HEK293 (cell line): Measurements from ENCODE around the gene CHCHD6.

ENCODE experiments used
- GFI1B ChIP-seq: fragments of 450-650 bp; formaldehyde crosslinking; IDR thresholded peaks from 2 replicates; pipeline ENCODE4 v1.5.1; 2016; ENCODE audit warnings: missing biosample characterization, missing genetic modification characterization
- GLIS1 ChIP-seq: fragments of 450-650 bp; formaldehyde crosslinking; IDR thresholded peaks from 2 replicates; pipeline ENCODE4 v1.5.1; 2016; ENCODE audit warnings: missing biosample characterization, missing genetic modification characterization
- HOXA7 ChIP-seq: sonication (generic); formaldehyde crosslinking; IDR thresholded peaks from 2 replicates; pipeline ENCODE4 v1.8.1; 2022; ENCODE audit warnings: missing genetic modification reagents, borderline replicate concordance
- MYNN ChIP-seq: fragments of 450-650 bp; formaldehyde crosslinking; IDR thresholded peaks from 2 replicates; pipeline ENCODE4 v1.5.1; 2016; ENCODE audit warnings: missing biosample characterization, missing genetic modification characterization, borderline replicate concordance
- PATZ1 ChIP-seq: fragments of 450-650 bp; formaldehyde crosslinking; IDR thresholded peaks from 2 replicates; pipeline ENCODE4 v1.5.1; 2016; ENCODE audit warnings: missing biosample characterization, missing genetic modification characterization
- PRDM4 ChIP-seq: fragments of 450-650 bp; formaldehyde crosslinking; IDR thresholded peaks from 2 replicates; pipeline ENCODE4 v1.5.1; 2017; ENCODE audit warnings: missing biosample characterization, missing genetic modification characterization
- RBAK ChIP-seq: fragments of 450-650 bp; formaldehyde crosslinking; IDR thresholded peaks from 2 replicates; pipeline ENCODE4 v1.5.1; 2016; ENCODE audit warnings: missing biosample characterization, missing genetic modification characterization
- REST ChIP-seq: fragments of 450-650 bp; formaldehyde crosslinking; IDR thresholded peaks from 2 replicates; pipeline ENCODE4 v1.5.1; 2016; ENCODE audit warnings: missing biosample characterization, missing genetic modification characterization
- TCF7L2 ChIP-seq: IDR thresholded peaks from 2 replicates; pipeline ENCODE4 v1.6.1; 2011; ENCODE audit warnings: low read depth, mild to moderate bottlenecking, inconsistent platforms, low read length, moderate library complexity, borderline replicate concordance
- ZBTB48 ChIP-seq: fragments of 450-650 bp; formaldehyde crosslinking; IDR thresholded peaks from 2 replicates; pipeline ENCODE4 v1.5.1; 2016; ENCODE audit warnings: missing biosample characterization, missing genetic modification characterization
- ZNF114 ChIP-seq: fragments of 450-650 bp; formaldehyde crosslinking; IDR thresholded peaks from 2 replicates; pipeline ENCODE4 v1.5.0; 2017; ENCODE audit warnings: missing biosample characterization, missing genetic modification characterization
- ZNF138 ChIP-seq: fragments of 450-650 bp; formaldehyde crosslinking; IDR thresholded peaks from 2 replicates; pipeline ENCODE4 v1.5.1; 2016; ENCODE audit warnings: missing biosample characterization, missing genetic modification characterization, borderline replicate concordance
- ZNF16 ChIP-seq: fragments of 450-650 bp; formaldehyde crosslinking; IDR thresholded peaks from 2 replicates; pipeline ENCODE4 v1.5.1; 2016; ENCODE audit warnings: low read depth, missing biosample characterization, missing genetic modification characterization
- ZNF2 ChIP-seq: fragments of 450-650 bp; formaldehyde crosslinking; IDR thresholded peaks from 2 replicates; pipeline ENCODE4 v1.5.1; 2016; ENCODE audit warnings: missing biosample characterization, missing genetic modification characterization
- ZNF223 ChIP-seq: fragments of 450-650 bp; formaldehyde crosslinking; IDR thresholded peaks from 2 replicates; pipeline ENCODE4 v1.5.1; 2016; ENCODE audit warnings: missing biosample characterization, missing genetic modification characterization
- ZNF292 ChIP-seq: fragments of 450-650 bp; formaldehyde crosslinking; IDR thresholded peaks from 2 replicates; pipeline ENCODE4 v1.5.1; 2016; ENCODE audit warnings: low read depth, missing biosample characterization, missing genetic modification characterization, borderline replicate concordance
- ZNF37A ChIP-seq: fragments of 450-650 bp; IDR thresholded peaks from 2 replicates; pipeline ENCODE4 v1.5.1; 2018; ENCODE audit warnings: missing biosample characterization, missing genetic modification characterization
- ZNF423 ChIP-seq: fragments of 450-650 bp; formaldehyde crosslinking; IDR thresholded peaks from 2 replicates; pipeline ENCODE4 v1.5.1; 2016; ENCODE audit warnings: missing biosample characterization, missing genetic modification characterization
- ZNF449 ChIP-seq: fragments of 450-650 bp; formaldehyde crosslinking; IDR thresholded peaks from 2 replicates; pipeline ENCODE4 v1.5.1; 2017; ENCODE audit warnings: missing biosample characterization, mild to moderate bottlenecking, missing genetic modification characterization, moderate library complexity
- ZNF664 ChIP-seq: fragments of 450-650 bp; formaldehyde crosslinking; IDR thresholded peaks from 2 replicates; pipeline ENCODE4 v1.5.1; 2016; ENCODE audit warnings: missing biosample characterization, missing genetic modification characterization
- ZNF670 ChIP-seq: fragments of 450-650 bp; formaldehyde crosslinking; IDR thresholded peaks from 2 replicates; pipeline ENCODE4 v1.5.1; 2016; ENCODE audit warnings: missing biosample characterization, missing genetic modification characterization, low read depth
- ZNF677 ChIP-seq: fragments of 450-650 bp; IDR thresholded peaks from 2 replicates; pipeline ENCODE4 v1.5.0; 2018; ENCODE audit warnings: missing biosample characterization, mild to moderate bottlenecking, missing genetic modification characterization, moderate library complexity
- ZNF692 ChIP-seq: fragments of 450-650 bp; formaldehyde crosslinking; IDR thresholded peaks from 2 replicates; pipeline ENCODE4 v1.5.1; 2016; ENCODE audit warnings: missing biosample characterization, missing genetic modification characterization
- ZNF792 ChIP-seq: fragments of 450-650 bp; formaldehyde crosslinking; IDR thresholded peaks from 2 replicates; pipeline ENCODE4 v1.5.1; 2016; ENCODE audit warnings: missing biosample characterization, missing genetic modification characterization
- ZNF837 ChIP-seq: fragments of 450-650 bp; formaldehyde crosslinking; IDR thresholded peaks from 2 replicates; pipeline ENCODE4 v1.5.1; 2016; ENCODE audit warnings: missing biosample characterization, missing genetic modification characterization

Gene CHCHD6

GRCh38 chr3:126703512-126704493 lies at the start of gene CHCHD6 (continued):
- TF ChIP-seq REST (tag by site-specific recombination) (no peak; the same call in 1 of the 2 replicates), ZNF114 (no peak), ZNF664 (no peak), HOXA7 (CRISPR knock-in tag) (no peak), ZBTB48 (tag by site-specific recombination) (peak; percentile 73; the same call in 1 of the 2 replicates), ZNF37A (no peak), ZNF449 (tag by site-specific recombination) (no peak), GLIS1 (peak; percentile 15; the same call in 1 of the 2 replicates), ZNF837 (tag by site-specific recombination) (no peak), ZNF223 (tag by site-specific recombination) (no peak), PRDM4 (no peak), ZNF677 (tag by site-specific recombination) (no peak), RBAK (tag by site-specific recombination) (no peak), ZNF2 (tag by site-specific recombination) (no peak; the same call in 1 of the 2 replicates), ZNF292 (tag by site-specific recombination) (no peak), TCF7L2 (no peak), ZNF792 (tag by site-specific recombination) (no peak), GFI1B (tag by site-specific recombination) (no peak), ZNF138 (no peak), PATZ1 (tag by site-specific recombination) (peak; percentile 65), ZNF16 (tag by site-specific recombination) (no peak), ZNF670 (tag by site-specific recombination) (no peak), ZNF423 (tag by site-specific recombination) (no peak), MYNN (tag by site-specific recombination) (no peak), ZNF692 (tag by site-specific recombination) (peak; percentile 10; the same call in 1 of the 2 replicates)
